HG02623 (cell line): ENCODE results near the gene HS6ST3.
"Not testable (repeated sequence)": the region's sequence is repeated elsewhere in the genome, so short reads cannot be mapped to it uniquely, and the experiment has no call there.

Experiments used
- ATAC-seq: cut with Tn5 transposase; IDR thresholded peaks from one replicate; pipeline ENCODE4 v1.9.1; 2021; ENCODE audit warnings: moderate library complexity; ENCODE audit not compliant: unreplicated experiment

Gene HS6ST3

DNA sequence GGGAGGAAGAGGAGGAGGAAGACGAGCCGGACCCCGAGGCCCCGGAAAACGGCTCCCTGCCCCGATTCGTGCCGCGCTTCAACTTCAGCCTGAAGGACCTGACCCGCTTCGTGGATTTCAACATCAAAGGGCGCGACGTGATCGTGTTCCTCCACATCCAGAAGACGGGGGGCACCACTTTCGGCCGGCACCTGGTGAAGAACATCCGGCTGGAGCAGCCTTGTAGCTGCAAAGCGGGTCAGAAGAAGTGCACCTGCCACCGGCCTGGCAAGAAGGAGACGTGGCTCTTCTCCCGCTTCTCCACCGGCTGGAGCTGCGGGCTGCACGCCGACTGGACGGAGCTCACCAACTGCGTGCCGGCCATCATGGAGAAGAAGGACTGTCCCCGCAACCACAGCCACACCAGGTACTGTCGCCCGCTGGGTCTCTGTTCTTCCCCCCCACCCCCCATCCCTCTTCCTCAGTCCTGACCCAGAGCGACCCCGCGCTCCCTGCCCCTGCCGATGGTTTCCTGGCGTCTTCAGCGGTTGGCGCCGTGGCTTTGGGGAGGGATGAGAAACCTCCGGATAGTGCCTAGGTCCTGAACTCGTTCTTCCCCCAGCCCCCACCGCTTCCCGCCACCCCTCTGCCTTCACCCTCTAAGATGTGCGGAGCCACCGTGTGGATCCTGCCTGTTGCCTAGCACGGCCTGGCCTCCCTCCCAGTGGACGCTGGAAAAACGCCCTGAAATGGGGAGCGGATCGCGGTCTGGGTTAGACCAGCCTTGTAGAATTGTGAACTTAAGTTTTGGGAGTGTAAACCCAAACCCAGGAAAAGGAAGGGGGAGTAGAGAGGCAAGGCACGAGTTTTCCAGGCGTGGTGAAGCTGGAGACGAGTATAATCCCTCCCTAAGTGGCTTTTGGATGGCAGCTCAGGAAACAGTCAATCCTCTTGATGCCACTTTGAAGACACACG, 1.5 kb downstream of the HS6ST3 start:
- no peak for ATAC-seq

DNA sequence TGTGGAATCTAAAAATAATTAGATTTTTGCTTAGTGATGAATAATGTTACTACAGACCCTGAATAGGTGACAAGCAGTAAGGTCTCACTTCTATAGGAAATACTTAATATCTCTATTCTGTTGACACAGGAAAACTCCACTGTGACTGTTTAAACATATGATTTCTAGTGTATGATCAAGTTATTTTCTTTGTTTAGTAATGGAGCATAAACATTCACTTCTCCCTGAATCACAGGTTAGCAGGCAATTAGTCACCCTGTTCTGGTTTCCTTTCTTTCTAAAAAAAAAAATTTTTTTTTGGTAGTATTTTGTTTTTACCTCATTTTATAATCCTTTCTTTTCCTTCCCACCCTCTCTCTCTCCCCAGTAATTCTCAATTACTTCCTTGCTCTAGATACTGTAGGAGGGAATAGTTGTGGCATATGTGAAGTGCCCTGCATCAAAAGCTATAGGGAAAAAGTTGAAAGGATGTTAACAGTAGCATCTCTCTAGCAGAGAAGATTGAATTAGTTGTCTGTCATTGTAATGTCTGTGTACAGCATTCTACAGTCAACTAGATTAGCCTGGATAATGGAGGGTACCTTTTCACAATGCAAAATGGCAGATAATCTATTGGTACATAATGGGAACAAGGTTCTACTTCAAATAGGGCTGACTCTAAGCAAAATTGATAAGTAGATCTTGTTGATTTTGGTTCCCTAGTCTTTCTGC, 3.5 kb downstream of the HS6ST3 start:
- no peak for ATAC-seq

DNA sequence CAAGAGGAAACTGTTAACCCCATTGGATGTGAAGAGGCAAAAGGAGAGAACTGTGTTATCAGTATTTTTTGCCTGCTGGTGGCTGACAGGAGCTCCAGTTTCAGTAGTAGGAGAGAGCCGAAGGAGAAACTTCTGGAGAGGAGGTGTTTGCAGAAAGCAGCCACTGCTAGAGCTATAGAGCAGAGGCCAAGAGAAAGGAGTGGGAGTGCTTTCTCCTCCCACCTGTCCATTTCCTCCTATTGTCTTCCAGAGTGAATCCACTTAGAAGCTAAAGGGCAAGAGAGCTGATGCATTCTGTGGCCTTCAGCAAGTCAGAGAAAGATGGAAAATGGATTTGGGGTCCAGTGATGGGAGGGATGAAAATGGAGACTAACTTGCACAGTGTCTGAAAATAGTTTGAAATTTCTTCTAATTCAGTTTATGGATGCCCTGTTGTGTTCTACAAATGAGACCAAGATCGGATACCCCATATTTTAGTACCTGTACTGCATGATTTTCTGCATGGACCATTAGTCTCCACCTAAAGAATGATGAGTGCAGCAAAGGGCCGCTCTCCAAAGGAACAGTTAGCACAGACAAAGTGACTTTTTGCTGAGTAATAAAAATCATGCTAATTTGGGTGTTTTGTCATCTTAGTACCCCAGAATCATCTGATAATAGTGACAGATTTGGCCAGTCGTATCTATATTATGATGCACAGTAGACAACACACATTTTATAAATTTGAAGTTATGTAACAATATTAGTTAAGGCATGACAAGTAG, 10.7 kb downstream of the HS6ST3 start:
- ATAC-seq: no peak

DNA sequence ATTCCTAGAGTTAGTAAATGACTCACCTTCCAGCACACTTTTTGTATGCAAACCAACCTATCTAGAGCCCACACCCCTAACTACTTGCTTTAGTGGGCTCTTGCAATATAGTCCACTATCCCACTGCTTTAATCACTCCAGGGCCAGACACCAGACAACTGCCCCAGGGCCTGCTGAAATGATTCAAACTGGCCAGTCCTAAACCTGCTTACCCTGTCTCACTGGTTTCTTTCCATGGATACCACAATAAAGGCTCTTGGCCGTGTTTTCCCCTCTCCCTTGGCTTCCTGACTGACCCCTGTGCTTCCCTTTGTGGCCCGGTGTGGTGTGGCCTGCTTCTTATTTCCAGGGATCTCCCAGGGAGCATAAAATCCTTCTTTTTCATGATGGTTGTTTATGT, 14.6 kb downstream of the HS6ST3 start:
- no peak for ATAC-seq

DNA sequence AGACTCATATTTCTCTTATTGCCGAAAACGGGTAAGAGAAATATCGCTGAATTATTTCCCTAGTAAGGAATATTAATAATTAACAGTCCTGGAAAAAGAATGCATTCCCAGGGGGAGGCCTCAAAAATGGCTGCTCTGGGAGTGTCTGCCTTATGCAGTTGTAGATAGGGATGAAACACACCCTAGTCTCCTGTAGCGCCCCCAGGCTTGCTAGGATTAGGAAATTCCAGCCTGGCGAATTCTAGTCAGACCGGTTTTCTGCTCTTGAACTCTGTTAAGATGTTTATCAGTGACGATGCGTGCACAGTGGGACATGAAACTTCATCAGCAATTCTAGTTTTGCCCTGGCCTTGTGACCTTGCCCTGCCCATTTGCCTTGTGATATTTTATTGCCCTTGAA, 18.2 kb downstream of the HS6ST3 start:
- ATAC-seq: not testable (repeated sequence)

DNA sequence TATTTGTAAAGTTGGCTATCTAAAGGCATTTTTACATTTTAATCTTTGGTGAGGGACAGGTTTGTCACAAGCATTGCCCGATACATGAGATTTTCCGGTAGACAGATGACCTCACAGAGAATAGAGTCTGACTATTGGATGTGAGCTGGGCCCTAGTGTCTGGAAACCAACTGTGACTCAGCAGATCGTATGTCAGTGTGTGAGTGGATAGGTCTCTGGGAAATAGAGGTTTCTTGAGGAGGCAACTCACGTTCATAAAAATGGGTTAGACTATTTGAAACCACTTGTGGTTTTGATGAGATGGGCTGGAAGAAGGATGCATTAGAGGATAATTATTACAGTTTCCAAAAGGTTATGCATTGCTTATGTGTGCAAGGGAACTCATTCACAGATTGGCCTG, 19.2 kb downstream of the HS6ST3 start:
- no peak for ATAC-seq

DNA sequence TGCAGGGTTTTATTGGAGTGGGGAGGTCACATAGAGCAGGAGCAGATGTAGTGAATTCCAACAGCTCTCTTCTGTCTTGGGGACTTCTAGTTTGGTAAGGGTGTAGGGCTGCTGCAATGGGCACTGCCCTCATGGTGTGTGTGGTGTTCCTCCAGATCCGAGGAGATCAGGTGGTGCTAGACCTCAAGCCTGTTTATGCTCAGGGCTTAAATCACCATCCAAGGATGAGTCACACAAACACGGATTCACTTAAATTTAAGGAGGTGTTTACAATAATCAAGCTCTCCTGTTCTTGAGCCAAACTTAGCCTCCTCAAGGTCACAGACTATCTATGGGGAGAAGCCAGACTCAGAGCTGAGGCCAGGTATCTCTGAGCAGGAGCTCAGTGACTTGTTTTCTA, 23.0 kb downstream of the HS6ST3 start:
- ATAC-seq: no peak

DNA sequence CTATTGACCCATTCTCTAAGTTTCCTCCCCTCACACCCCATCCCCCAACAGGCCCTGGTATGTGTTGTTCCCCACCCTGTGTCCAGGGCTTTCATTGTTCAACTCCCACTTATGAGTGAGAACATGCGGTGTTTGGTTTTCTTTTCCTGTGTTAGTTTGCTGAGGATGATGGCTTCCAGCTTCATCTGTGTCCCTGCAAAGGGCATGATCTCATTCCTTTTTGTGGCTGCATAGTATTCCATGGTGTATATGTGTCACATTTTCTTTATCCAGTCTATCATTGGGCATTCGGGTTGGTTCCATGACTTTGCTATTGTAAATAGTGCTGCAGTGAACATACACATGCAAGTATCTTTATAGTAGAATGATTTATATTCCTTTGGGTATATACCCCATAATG, 25.5 kb downstream of the HS6ST3 start:
- ATAC-seq: not testable (repeated sequence)

DNA sequence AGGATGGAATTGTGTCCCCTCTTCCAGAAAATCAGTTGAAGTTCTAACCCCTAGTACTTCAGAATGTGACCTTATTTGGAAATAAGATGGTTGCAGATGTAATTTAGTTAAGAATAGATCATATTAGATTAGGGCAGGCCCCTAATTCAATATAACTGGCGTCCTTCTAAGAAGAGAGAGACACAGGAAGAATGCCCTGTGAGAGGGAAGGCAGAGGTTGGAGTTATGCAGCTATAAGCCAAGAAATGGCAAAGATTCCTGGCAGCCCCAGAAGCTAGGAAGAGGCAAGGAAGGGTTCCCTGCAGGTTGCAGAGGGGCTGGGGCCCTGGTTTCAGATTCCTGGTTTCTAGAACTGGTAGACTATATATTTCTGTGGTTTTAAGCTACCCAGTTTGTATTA, 30.0 kb downstream of the HS6ST3 start:
- ATAC-seq: no peak

DNA sequence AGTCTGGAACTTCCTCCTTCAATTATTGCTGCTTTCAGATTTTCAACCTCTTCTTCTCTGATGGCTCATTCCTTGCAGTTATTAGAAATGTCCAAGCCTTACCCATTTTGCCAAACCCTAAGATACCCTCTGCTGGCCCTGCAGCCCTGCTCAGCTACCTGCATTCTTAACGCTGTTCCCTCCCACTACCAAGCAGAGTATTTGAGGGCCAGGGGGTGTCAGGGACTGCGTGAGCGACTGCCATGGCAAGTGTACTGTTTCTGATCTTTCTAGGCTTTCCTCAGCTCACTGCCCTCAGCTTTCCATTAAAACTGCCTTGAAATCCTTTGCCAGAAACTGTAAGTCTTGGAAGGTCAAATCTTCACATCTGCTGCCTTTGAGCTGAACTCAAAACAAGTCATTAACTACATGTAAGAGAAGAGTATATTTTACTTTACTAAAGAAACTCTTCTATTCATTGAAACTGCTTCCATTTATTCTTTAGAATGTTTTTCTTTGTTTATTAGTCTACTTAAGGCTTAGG, 41.0 kb downstream of the HS6ST3 start:
- no peak for ATAC-seq

DNA sequence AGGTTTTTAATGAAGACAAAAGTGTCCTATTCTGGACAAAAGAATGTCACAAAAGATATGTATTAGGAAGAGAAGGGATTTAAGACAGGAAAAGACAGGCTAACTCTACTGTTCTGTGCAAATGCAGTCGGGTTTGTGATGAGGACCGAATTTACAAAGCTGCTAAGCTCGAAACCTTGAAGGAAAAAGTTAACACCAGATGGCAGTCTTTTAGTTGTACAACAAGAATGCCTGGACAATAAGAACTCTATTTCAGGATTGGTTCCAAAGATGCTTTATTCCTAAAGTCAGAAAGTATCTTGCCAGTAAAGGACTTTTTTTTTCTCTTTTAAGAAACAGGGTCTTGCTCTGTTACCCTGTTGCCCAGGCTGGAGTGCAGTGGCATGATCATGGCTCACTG, 51.1 kb downstream of the HS6ST3 start:
- no peak for ATAC-seq

DNA sequence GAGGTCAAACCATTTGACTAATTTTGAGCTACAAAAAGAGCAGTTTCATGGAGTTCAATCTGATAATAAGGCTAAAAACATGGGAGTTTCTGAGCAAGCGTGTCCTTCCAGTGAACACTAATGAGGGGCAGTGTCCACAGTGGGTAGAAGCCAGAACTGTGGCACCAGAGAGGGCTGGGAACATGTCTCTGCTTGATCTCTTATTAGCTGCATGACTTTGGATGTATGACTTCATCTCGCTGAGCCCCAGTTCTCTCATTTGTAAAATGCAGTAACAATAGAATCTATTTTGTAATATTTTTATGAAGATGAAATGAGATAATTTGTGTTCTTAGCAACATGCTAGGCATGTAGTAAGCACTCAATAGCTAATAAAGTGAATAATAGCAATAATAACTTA, 69.8 kb downstream of the HS6ST3 start:
- ATAC-seq: no peak

DNA sequence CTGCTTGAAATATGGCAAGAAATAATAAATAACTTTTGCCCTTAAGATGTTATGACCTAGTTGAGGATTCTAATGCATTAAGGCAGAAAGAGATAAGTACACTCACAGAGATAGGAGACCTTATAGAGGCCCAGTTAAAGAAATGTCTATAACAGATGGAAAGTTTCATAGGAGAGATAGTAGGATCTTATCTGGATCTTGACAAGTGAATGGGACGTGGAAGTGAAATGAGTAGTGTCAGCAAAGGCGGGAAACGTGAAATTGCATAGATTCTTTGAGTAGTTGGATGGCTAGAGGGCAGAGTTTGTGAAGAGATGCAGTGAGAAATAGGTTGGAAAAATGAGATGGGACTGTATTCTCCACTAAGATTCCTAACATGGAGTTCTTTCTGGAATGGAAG, 71.2 kb downstream of the HS6ST3 start:
- ATAC-seq: no peak

DNA sequence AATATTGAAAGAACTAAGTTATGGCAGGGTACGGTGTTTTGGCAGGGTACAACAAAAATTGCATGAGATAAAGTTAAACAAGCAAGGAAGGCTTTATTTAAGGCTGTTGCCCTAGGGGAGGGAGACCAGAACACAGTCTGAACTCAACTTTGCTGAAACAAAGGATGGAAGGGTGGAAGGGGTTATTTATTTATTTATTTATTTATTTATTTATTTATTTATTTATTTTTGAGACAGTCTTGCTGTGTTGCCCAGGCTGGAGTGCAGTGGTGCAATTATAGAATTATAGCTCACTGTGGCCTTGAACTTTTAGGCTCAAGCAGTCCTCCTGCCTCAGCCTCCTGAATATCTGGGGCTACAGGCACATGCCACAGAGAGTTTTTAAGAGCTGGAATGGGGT, 75.9 kb downstream of the HS6ST3 start:
- no peak for ATAC-seq

DNA sequence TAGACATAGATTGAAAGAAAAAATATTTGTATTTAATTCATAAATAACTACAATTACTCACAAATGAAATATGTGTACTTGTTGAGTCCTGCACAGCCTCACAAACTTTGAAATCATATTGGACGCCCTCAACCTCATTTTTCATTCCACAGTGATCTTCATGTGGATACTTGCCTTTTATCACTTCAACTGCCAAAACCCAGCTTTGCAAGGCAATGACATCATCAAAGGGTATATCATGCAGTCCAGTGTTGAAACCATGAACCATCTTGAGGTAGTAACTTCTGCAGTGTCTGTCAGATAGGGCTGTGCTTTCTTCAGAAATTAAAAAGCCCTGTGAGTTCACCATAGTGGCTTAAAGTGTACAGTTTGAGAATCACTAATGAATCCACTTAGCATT, 82.2 kb downstream of the HS6ST3 start:
- no peak for ATAC-seq

DNA sequence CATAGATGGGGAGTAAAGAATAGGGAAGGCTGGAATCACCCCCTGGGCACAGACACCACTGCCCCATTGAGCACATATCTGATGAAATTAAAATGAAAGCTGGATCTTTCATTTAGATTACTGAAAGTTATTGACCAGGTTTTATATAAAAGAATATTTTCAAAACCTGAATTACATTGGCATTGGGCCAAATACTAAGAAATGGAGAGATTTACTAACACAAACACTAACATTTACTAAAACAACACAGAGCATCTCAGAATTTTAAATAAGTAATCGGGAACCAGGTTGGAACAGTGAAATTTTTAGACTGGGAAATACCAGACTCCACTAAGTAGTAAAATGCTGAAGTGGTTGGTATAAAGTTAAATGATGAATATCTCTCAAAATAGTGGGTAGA, 88.9 kb downstream of the HS6ST3 start:
- no peak for ATAC-seq

DNA sequence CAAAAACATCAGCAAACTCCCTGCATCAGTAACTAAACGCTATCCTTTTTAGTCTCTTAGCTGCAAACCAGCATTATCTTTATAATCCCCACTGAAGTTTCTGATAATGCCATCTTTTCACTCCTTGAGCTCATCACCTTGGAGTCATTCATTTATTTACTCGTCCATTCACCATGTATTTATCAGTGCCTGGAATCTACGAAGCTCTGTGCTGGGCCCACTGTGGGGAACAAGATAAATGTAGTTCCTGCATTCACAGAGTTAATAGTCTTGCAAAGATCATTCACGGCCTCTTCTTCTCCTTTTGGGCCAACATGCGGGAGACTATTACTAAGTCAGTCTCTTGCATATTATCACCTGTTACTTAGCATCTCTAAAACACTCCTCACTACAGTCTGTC, 89.4 kb downstream of the HS6ST3 start:
- ATAC-seq: no peak

DNA sequence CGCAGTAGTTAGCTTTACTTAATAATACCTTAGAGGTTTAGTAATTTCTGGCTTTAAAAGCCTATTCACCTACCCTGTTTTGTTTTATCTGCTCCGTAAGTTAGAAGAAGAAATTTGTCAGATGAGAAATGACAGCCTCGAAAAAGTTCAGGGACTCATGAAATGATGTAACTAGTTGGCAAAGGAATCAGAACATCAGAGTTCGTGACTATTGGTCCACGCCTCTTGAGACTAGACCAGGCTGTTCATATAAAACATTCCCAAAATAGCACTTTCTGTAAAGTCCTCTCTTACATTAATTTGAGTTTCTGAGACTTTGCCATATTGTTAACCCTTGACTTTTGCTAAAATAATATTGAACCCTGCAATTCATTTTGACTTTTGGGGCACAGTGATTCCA, 92.0 kb downstream of the HS6ST3 start:
- no peak for ATAC-seq

DNA sequence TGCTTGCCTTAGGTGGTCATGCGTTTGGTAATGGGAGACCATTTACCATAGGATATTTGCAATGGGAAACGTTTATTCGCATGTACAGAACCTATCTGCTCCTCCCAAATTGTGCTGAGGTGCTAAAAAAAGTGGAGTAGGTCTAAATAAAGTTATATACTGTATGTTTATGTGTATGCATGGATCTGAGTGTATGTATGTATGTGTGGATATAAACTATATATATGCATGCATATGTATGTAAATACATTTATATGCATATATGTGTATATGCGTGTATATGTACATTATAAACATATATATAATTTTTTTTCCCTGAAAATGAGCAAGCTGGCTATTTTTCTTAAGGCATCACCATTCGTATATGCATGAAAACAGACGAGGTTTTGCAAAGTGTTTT, 95.9 kb downstream of the HS6ST3 start:
- no peak for ATAC-seq

DNA sequence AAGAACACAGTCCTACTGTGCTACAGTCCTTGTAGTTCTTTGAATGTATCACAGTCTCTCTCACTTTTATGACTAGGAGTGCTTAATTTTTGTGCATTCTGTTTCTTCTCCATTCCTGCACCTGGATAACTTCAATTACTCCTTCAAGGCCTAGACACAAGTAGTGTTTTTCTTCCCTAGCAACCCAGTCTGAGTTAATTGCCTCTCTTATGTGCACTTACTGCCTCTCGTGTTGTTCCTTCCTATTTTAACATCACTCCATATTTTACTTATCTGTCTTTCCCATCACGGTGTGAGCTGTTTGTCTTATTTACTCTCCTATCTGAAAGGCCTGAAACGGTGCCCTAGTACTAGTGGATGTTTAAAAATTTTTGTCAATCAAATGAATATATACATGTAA, 101.5 kb downstream of the HS6ST3 start:
- ATAC-seq: no peak

DNA sequence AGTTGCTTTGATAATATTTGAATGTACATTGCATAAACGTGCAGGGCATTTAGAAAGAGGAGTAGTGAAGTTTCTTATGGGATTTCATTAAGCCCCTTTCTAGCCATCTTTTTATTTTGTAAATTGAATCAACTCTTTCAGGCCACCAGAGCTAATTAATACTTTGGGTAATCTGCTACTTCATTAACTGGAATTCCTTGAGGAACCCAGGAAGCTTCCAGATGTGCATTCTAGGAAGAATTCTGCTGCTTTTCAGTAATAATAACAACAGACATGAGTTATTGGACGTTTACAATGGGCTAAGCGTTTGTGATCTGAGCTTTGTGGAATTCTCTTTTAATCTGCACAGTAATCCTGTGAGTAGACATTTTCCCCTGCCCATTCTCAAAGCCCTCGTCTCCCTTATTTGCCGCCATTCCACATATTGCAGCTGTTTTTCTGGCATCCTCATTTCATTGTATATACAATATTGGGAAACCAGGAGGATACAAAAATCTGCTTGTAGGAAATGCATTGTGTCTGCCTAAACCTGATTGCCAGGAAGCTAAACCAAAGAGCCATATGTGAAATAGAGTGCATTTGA, 103.9 kb downstream of the HS6ST3 start:
- ATAC-seq: no peak
